Measurements from ENCODE around the gene MCF2L2. TPM values are rescaled to one million over a fixed set of nuclear protein-coding genes. Genes with fewer than 3 reads are reported as not detected.

The MCF2L2 gene
- total and polyA plus RNA-seq, 2 of the 13 experiments (the other 11 are each of a cell fraction or from before 2014, with no cell fraction given) = not detected

GRCh38 chr3:183227586-183227985 lies 200.8 kb downstream of the MCF2L2 start:
- in situ Hi-C loops (cut with HindIII; ENCODE audit: extremely low pct_ligation_motif_present, low pct_unique_long_range_greater_than_20kb) = no loop called here
- no peak for DNase-seq (ENCODE audit: low spot score)
- CTCF ChIA-PET (ENCODE audit: low intra/inter-chr PET ratio, low total read pairs) = no interaction called here

GRCh38 chr3:183226333-183226890 lies 202.0 kb downstream of the MCF2L2 start:
- Histone ChIP-seq H3K4me2 (ENCODE audit: low read depth, low read length) (no peak overlapping the region), H2AFZ (ENCODE audit: low read length) (no peak overlapping the region), H3K79me2 (ENCODE audit: insufficient read depth, low read length) (no peaks in the 10 kb centered on the region), H3K27ac (ENCODE audit: extremely low read length, insufficient read depth, low read length) (no peak overlapping the region), H3K4me3 (replicated peaks in 1 of 3; ENCODE audit: insufficient read depth in 1 of 3, low read depth in 2 of 3, low read length in 3 of 3) (no peak overlapping the region), H3K4me1 (ENCODE audit: insufficient read depth, low read length) (no peaks in the 10 kb centered on the region), H4K20me1 (ENCODE audit: insufficient read depth, low read length) (no peaks in the 10 kb centered on the region), H3K9me3 (ENCODE audit: low read length) (no peaks in the 10 kb centered on the region), H3K27me3 (ENCODE audit: control insufficient read depth in 1 of 2, insufficient read depth in 2 of 2, low read length in 2 of 2) (peaks cover 2 to 12% of the 10 kb centered on the region in 2 experiments; a peak in 3 of 5 replicates), H3K36me3 (replicated peaks in 1 of 2; ENCODE audit: control insufficient read depth in 1 of 2, insufficient read depth in 2 of 2, low read length in 2 of 2) (no peaks in the 10 kb centered on the region), H3K9ac (ENCODE audit: insufficient read depth, low read depth, low read length) (no peak overlapping the region)
- no TSS peak for BruUV-seq (replicated peaks)
- no peak for ATAC-seq
- ChIA-PET POLR2A (no interaction called here), CTCF (ENCODE audit: low intra/inter-chr PET ratio, low total read pairs) (no interaction called here)
- in situ Hi-C loops (cut with HindIII; ENCODE audit: extremely low pct_ligation_motif_present, low pct_unique_long_range_greater_than_20kb) = no loop called here
- TF ChIP-seq, protein P1, sequence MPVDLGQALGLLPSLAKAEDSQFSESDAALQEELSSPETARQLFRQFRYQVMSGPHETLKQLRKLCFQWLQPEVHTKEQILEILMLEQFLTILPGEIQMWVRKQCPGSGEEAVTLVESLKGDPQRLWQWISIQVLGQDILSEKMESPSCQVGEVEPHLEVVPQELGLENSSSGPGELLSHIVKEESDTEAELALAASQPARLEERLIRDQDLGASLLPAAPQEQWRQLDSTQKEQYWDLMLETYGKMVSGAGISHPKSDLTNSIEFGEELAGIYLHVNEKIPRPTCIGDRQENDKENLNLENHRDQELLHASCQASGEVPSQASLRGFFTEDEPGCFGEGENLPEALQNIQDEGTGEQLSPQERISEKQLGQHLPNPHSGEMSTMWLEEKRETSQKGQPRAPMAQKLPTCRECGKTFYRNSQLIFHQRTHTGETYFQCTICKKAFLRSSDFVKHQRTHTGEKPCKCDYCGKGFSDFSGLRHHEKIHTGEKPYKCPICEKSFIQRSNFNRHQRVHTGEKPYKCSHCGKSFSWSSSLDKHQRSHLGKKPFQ (CRISPR knock-in tag; IDR thresholded peaks at IDR 0.05; ENCODE audit: insufficient replicate concordance) = no peak
- TF ChIP-seq ZEB1 (IDR thresholded peaks at IDR 0.05; ENCODE audit: insufficient replicate concordance, low read depth) (no peak), ZNF879 (CRISPR knock-in tag; IDR thresholded peaks at IDR 0.05) (no peak), ZNF232 (CRISPR knock-in tag; IDR thresholded peaks at IDR 0.05; ENCODE audit: borderline replicate concordance) (no peak)
- TF ChIP-seq, protein P2, sequence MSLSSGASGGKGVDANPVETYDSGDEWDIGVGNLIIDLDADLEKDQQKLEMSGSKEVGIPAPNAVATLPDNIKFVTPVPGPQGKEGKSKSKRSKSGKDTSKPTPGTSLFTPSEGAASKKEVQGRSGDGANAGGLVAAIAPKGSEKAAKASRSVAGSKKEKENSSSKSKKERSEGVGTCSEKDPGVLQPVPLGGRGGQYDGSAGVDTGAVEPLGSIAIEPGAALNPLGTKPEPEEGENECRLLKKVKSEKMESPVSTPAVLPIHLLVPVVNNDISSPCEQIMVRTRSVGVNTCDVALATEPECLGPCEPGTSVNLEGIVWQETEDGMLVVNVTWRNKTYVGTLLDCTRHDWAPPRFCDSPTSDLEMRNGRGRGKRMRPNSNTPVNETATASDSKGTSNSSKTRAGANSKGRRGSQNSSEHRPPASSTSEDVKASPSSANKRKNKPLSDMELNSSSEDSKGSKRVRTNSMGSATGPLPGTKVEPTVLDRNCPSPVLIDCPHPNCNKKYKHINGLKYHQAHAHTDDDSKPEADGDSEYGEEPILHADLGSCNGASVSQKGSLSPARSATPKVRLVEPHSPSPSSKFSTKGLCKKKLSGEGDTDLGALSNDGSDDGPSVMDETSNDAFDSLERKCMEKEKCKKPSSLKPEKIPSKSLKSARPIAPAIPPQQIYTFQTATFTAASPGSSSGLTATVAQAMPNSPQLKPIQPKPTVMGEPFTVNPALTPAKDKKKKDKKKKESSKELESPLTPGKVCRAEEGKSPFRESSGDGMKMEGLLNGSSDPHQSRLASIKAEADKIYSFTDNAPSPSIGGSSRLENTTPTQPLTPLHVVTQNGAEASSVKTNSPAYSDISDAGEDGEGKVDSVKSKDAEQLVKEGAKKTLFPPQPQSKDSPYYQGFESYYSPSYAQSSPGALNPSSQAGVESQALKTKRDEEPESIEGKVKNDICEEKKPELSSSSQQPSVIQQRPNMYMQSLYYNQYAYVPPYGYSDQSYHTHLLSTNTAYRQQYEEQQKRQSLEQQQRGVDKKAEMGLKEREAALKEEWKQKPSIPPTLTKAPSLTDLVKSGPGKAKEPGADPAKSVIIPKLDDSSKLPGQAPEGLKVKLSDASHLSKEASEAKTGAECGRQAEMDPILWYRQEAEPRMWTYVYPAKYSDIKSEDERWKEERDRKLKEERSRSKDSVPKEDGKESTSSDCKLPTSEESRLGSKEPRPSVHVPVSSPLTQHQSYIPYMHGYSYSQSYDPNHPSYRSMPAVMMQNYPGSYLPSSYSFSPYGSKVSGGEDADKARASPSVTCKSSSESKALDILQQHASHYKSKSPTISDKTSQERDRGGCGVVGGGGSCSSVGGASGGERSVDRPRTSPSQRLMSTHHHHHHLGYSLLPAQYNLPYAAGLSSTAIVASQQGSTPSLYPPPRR (CRISPR knock-in tag; IDR thresholded peaks at IDR 0.05; ENCODE audit: borderline replicate concordance) = no peak
- intact Hi-C loops (cut with micrococcal nuclease; ENCODE audit: unreplicated experiment) = no loop called here
- no peak for DNase-seq (ENCODE audit: low spot score)
- 42% methylated on average over 9 of the region's 9 CpGs for WGBS (ENCODE audit: low lambda C conversion rate)
- no peak for FAIRE-seq

More at GRCh38 chr3:183227586-183227985, 200.8 kb downstream of the MCF2L2 start:
- FAIRE-seq (no peak), ATAC-seq (no peak)
- no peak overlapping the region for H3K27ac ChIP-seq (ENCODE audit: extremely low read length, insufficient read depth, low read length)
- no peaks in the 10 kb centered on the region for H3K4me1 ChIP-seq (ENCODE audit: insufficient read depth, low read length)
- no peaks in the 10 kb centered on the region for H3K36me3 ChIP-seq (replicated peaks in 1 of 2; ENCODE audit: control insufficient read depth in 1 of 2, insufficient read depth in 2 of 2, low read length in 2 of 2)
- H3K79me2 ChIP-seq (ENCODE audit: insufficient read depth, low read length) = no peaks in the 10 kb centered on the region
- intact Hi-C loops (cut with micrococcal nuclease; ENCODE audit: unreplicated experiment) = no loop called here
- no peaks in the 10 kb centered on the region for H3K9me3 ChIP-seq (ENCODE audit: low read length)
- peaks cover 2 to 8% of the 10 kb centered on the region in 2 experiments; a peak in 2 of 5 replicates for H3K27me3 ChIP-seq (ENCODE audit: control insufficient read depth in 1 of 2, insufficient read depth in 2 of 2, low read length in 2 of 2)
- H3K4me2 ChIP-seq (ENCODE audit: low read depth, low read length) = no peak overlapping the region
- no peak overlapping the region for H2AFZ ChIP-seq (ENCODE audit: low read length)
- no peaks in the 10 kb centered on the region for H4K20me1 ChIP-seq (ENCODE audit: insufficient read depth, low read length)
- POLR2A ChIA-PET = no interaction called here
- no peak overlapping the region for H3K9ac ChIP-seq (ENCODE audit: insufficient read depth, low read depth, low read length)
- no TSS peak for BruUV-seq (replicated peaks)
- TF ChIP-seq ELF1 (CRISPR knock-in tag; IDR thresholded peaks at IDR 0.05) (no peak), FOXA1 (IDR thresholded peaks at IDR 0.05) (no peak), FOXA1 (CRISPR knock-in tag; IDR thresholded peaks at IDR 0.05) (no peak), MIXL1 (CRISPR knock-in tag; IDR thresholded peaks at IDR 0.05) (no peak), RAD21 (CRISPR knock-in tag; IDR thresholded peaks at IDR 0.05) (no peak), ZNF3 (CRISPR knock-in tag; IDR thresholded peaks at IDR 0.05) (no peak), NR0B2 (CRISPR knock-in tag; IDR thresholded peaks at IDR 0.05) (no peak), CAMTA2 (CRISPR knock-in tag; IDR thresholded peaks at IDR 0.05; ENCODE audit: borderline replicate concordance) (no peak), KLF13 (CRISPR knock-in tag; IDR thresholded peaks at IDR 0.05) (no peak), RNF2 (conservative IDR thresholded peaks at IDR 0.05; ENCODE audit: low read depth) (no peak), SIN3B (IDR thresholded peaks at IDR 0.05; ENCODE audit: low read length) (no peak)
- no peak overlapping the region for H3K4me3 ChIP-seq (replicated peaks in 1 of 3; ENCODE audit: insufficient read depth in 1 of 3, low read depth in 2 of 3, low read length in 3 of 3)
- 40% methylated on average over 4 of the region's 4 CpGs for WGBS (ENCODE audit: low lambda C conversion rate)

All from HepG2 (cell line).